Bronchus fibroblast of lung (primary cell): ENCODE measurements around the gene ACTR5. TPM values are rescaled to one million over a fixed set of nuclear protein-coding genes. Genes with fewer than 3 reads are reported as not detected.

ENCODE experiments used
- total RNA-seq: library from RNA; depleted of rRNA; stranded (reverse); fragments of >200 nt; gene quantifications from 2 replicates; pipeline ENCODE4 v1.2.3, GENCODE V29; 2015

ACTR5 gene
- total RNA-seq: 6.2 and 7.7 TPM in 2 replicates

GRCh38 chr20:38748097-38748860 lies at the start of gene ACTR5:
TSS of gene ACTR5 (plus strand) at chr20:38748460. CDS start at chr20:38748479, 19 bp downstream.

GRCh38 chr20:38723848-38724625 lies 24.2 kb upstream of the ACTR5 start, which contains the start of gene SLC32A1:
TSS of gene SLC32A1 (plus strand) at chr20:38724486. CDS start at chr20:38724725, 239 bp downstream.

DNA sequence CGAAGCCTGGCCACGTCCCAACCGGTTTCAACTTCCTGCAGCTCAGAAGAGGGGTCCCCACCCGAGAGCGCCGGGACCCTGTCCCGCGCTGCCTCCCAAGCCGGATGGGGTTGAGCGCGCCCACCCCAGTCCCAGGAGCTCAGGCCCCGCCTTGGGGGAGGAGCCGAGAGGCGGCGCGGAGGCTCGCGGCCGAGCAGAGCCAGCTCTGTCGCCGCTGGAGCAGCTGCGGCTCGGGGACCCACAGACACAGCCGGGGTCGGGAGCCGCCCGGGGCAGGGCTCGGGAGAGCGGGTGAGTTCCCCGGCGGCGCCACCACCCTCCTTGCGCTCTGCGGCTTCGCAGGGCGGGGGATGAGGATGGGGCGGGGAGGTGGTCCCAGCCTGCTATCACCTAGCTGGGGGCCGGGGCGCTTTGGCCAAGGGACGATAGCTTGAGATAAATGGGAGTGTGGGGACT lies 57.3 kb downstream of the ACTR5 start, which contains the start of gene PPP1R16B:
TSS of gene PPP1R16B (plus strand) at position 196 of the 456 bp plus-strand sequence. CDS start 30,229 bp downstream, outside the sequence.

Other genes starting within 250 kb of the ACTR5 start
- not detected in 2 replicates for gene ADIG, start 167.3 kb upstream of the ACTR5 start, total RNA-seq
- not detected in 2 replicates for gene ARHGAP40, start 146.7 kb upstream of the ACTR5 start, total RNA-seq
- not detected in 2 replicates for gene SLC32A1, start 24.0 kb upstream of the ACTR5 start, total RNA-seq
- gene PPP1R16B, start 57.2 kb downstream of the ACTR5 start, total RNA-seq: not detected in 2 replicates
- 39.5 and 40.1 TPM in 2 replicates for gene FAM83D, start 178.0 kb downstream of the ACTR5 start, total RNA-seq
- gene DHX35, start 213.9 kb downstream of the ACTR5 start, total RNA-seq: 5.5 and 6.9 TPM in 2 replicates